ENCODE data around the gene GP1BA.

GRCh38 chr17:4942760-4943508 is 10.9 kb downstream of the GP1BA start:
- TF ChIP-seq CTCF (IDR thresholded peaks at IDR 0.05), result no peak
- no peak for TF ChIP-seq POLR2A (IDR thresholded peaks at IDR 0.05)

All from suprapubic skin (tissue), 3 donors.